ENCODE measurements around the gene GRM1.

DNA sequence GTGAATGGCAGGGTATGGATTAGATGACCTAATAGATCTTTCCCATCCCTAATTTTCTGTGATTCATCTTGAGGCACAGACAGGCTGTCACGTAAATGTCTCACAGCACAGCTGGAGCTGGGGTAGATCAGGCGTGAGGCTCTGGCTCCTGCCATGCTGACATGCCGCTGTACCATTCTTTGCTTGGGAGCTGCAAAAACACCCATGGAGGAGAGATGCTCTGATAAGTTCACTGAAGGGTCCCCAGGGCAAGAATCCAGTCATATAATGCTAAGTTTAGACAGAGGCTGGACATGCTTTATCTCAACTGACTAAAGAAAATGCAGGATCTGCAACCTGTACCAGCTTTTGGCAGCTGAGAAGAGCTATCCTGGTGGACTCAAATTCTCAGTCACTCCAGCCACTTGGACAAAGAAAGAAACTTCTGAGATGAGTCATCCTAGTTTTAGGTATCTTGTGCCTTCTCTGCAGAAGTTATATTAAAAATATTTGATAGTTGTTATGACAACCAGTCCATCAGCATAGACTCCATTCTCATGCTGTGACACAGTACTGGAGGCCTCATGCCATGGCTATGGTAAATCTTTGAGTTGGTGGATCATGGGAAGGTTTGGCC lies 329.7 kb downstream of the GRM1 start:
- TF ChIP-seq, protein P1, sequence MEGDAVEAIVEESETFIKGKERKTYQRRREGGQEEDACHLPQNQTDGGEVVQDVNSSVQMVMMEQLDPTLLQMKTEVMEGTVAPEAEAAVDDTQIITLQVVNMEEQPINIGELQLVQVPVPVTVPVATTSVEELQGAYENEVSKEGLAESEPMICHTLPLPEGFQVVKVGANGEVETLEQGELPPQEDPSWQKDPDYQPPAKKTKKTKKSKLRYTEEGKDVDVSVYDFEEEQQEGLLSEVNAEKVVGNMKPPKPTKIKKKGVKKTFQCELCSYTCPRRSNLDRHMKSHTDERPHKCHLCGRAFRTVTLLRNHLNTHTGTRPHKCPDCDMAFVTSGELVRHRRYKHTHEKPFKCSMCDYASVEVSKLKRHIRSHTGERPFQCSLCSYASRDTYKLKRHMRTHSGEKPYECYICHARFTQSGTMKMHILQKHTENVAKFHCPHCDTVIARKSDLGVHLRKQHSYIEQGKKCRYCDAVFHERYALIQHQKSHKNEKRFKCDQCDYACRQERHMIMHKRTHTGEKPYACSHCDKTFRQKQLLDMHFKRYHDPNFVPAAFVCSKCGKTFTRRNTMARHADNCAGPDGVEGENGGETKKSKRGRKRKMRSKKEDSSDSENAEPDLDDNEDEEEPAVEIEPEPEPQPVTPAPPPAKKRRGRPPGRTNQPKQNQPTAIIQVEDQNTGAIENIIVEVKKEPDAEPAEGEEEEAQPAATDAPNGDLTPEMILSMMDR (IDR thresholded peaks at IDR 0.05): no peak
- TF ChIP-seq POLR2A (IDR thresholded peaks at IDR 0.05): no peak

Measured in esophagus squamous epithelium (tissue), 4 donors.